Measurements from ENCODE around the gene CDH22.

DNA sequence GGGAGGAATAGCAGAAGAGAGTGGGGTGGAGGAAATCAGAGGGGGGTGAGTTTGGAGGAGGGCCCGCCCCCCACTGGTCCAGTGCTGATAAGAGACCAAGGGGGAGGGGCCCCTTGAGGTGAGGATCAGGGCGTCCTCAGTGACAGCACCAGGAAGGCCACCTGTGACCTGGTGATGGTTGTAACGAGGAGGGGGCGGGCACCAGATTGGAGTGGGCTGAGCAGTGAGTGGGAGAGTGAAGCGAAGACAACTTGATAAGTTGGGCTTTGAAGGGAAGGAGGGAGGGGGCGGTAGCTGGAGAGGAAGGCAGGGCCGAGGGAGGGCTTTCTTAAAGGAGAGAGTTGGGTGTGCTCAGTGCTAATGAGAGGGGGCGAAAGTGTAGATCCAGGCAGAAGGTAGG is 30.7 kb downstream of the CDH22 start:
- TF ChIP-seq TAF1 (IDR thresholded peaks at IDR 0.05; ENCODE audit: borderline replicate concordance, insufficient read depth, low read length) (no peak), POLR2AphosphoS5 (IDR thresholded peaks at IDR 0.05; ENCODE audit: low read depth, low read length) (no peak), FOXP2 (optimal IDR thresholded peaks at IDR 0.05; ENCODE audit: borderline replicate concordance, extremely low read depth, extremely low read length, insufficient read depth) (no peak), SIN3A (IDR thresholded peaks at IDR 0.05; ENCODE audit: borderline replicate concordance, insufficient read depth, low read length) (no peak)
- TF ChIP-seq, protein P1, sequence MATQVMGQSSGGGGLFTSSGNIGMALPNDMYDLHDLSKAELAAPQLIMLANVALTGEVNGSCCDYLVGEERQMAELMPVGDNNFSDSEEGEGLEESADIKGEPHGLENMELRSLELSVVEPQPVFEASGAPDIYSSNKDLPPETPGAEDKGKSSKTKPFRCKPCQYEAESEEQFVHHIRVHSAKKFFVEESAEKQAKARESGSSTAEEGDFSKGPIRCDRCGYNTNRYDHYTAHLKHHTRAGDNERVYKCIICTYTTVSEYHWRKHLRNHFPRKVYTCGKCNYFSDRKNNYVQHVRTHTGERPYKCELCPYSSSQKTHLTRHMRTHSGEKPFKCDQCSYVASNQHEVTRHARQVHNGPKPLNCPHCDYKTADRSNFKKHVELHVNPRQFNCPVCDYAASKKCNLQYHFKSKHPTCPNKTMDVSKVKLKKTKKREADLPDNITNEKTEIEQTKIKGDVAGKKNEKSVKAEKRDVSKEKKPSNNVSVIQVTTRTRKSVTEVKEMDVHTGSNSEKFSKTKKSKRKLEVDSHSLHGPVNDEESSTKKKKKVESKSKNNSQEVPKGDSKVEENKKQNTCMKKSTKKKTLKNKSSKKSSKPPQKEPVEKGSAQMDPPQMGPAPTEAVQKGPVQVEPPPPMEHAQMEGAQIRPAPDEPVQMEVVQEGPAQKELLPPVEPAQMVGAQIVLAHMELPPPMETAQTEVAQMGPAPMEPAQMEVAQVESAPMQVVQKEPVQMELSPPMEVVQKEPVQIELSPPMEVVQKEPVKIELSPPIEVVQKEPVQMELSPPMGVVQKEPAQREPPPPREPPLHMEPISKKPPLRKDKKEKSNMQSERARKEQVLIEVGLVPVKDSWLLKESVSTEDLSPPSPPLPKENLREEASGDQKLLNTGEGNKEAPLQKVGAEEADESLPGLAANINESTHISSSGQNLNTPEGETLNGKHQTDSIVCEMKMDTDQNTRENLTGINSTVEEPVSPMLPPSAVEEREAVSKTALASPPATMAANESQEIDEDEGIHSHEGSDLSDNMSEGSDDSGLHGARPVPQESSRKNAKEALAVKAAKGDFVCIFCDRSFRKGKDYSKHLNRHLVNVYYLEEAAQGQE (IDR thresholded peaks at IDR 0.05; ENCODE audit: insufficient read depth in 1 of 2, low read depth in 2 of 2, low read length in 2 of 2), result no peak
